IMR-90 (cell line): ENCODE data around the gene SPEG. TPM values are rescaled to one million over a fixed set of nuclear protein-coding genes. Genes with fewer than 3 reads are reported as not detected.

Experiments
- ATAC-seq: fragments of 200-7000 bp; cut with Tn5 transposase; 2 replicates; pipeline ENCODE4 v1.9.1; 2020; ENCODE audit warnings: low read depth, mild to moderate bottlenecking, moderate library complexity
- BruUV-seq: library from RNA; stranded (reverse); fragments of 400-500 nt; replicated peaks from 2 replicates; lab custom pipeline; 2021; lab: Mats Ljungman, UMichigan
- CTCF ChIA-PET: fragments of 300-600 bp; formaldehyde crosslinking; extraction: SDS; loops from one replicate; lab custom pipeline; 2021; ENCODE audit warnings: antibody characterized with exemption; lab: Yijun Ruan, JAX
- POLR2A ChIA-PET: fragments of 300-600 bp; sonication (Branson Sonifier 250); formaldehyde crosslinking; loops from one replicate; lab custom pipeline; 2022; ENCODE audit warnings: antibody characterized with exemption; ENCODE audit not compliant: unreplicated experiment; lab: Charles Lee
- DNase-seq: peaks from one replicate; pipeline ENCODE4 v3.0.0; 2013
- H2AFZ ChIP-seq: replicated peaks from 2 replicates; pipeline ENCODE3; 2013; ENCODE audit warnings: low read length, mild to moderate bottlenecking; ENCODE audit not compliant: poor library complexity
- H2AK5ac ChIP-seq: 2 replicates; pipeline ENCODE4 v1.6.1; 2013; ENCODE audit warnings: low read depth, low read length, inconsistent platforms
- H2AK9ac ChIP-seq: replicated peaks from 2 replicates; pipeline ENCODE3; 2013; ENCODE audit warnings: mild to moderate bottlenecking, low read depth, low read length, moderate library complexity; ENCODE audit not compliant: poor library complexity
- H2BK120ac ChIP-seq: 2 replicates; pipeline ENCODE4 v1.6.1; 2013; ENCODE audit warnings: low read depth, low read length, inconsistent platforms
- H2BK15ac ChIP-seq: 3 replicates; pipeline ENCODE4 v1.6.1; 2013; ENCODE audit warnings: low read depth, low read length, inconsistent platforms
- H2BK20ac ChIP-seq: 2 replicates; pipeline ENCODE4 v1.6.1; 2013; ENCODE audit warnings: low read depth, mild to moderate bottlenecking, inconsistent platforms, low read length, moderate library complexity
- H2BK5ac ChIP-seq: 2 replicates; pipeline ENCODE4 v1.6.1; 2013; ENCODE audit warnings: mild to moderate bottlenecking, low read depth, low read length, inconsistent platforms; ENCODE audit not compliant: poor library complexity, severe bottlenecking
- H3K14ac ChIP-seq: replicated peaks from 2 replicates; pipeline ENCODE4 v1.6.1; 2013; ENCODE audit warnings: low read depth, low read length, inconsistent platforms
- H3K18ac ChIP-seq: 2 replicates; pipeline ENCODE4 v1.6.1; 2013; ENCODE audit warnings: low read depth, low read length, control low read depth
- H3K23ac ChIP-seq: 2 replicates; pipeline ENCODE4 v1.6.1; 2013; ENCODE audit warnings: low read depth, low read length, inconsistent platforms
- H3K27ac ChIP-seq: 2 replicates; pipeline ENCODE4 v1.5.1; 2013; ENCODE audit warnings: mild to moderate bottlenecking, control low read depth, low read length; ENCODE audit not compliant: insufficient read depth
- H3K27me3 ChIP-seq: 2 replicates; pipeline ENCODE4 v1.6.1; 2013; ENCODE audit warnings: low read length; ENCODE audit not compliant: control insufficient read depth, insufficient read depth
- H3K36me3 ChIP-seq: 2 replicates; pipeline ENCODE4 v1.6.1; 2013; ENCODE audit warnings: low read length, mixed read lengths; ENCODE audit not compliant: control insufficient read depth, insufficient read depth
- H3K4ac ChIP-seq: 2 replicates; pipeline ENCODE4 v1.6.1; 2013; ENCODE audit warnings: low read depth, low read length, inconsistent platforms
- H3K4me1 ChIP-seq: 2 replicates; pipeline ENCODE4 v1.6.1; 2013; ENCODE audit warnings: low read length, mixed read lengths; ENCODE audit not compliant: control insufficient read depth, insufficient read depth
- H3K4me2 ChIP-seq: 2 replicates; pipeline ENCODE4 v1.6.1; 2013; ENCODE audit warnings: low read depth, mild to moderate bottlenecking, control low read depth, low read length, moderate library complexity
- H3K4me3 ChIP-seq: 2 replicates; pipeline ENCODE4 v1.5.1; 2013; ENCODE audit warnings: low read depth, mild to moderate bottlenecking, control low read depth, low read length, moderate library complexity; ENCODE audit not compliant: insufficient read depth
- H3K56ac ChIP-seq: 2 replicates; pipeline ENCODE4 v1.6.1; 2013; ENCODE audit warnings: low read length, inconsistent platforms; ENCODE audit not compliant: insufficient read depth; ENCODE audit errors: extremely low read depth
- H3K79me1 ChIP-seq, 2 experiments: 2 replicates each; pipeline ENCODE4 v1.6.1; 2013; ENCODE audit warnings: low read length in 2 of 2, inconsistent platforms in 1 of 2, low read depth in 1 of 2
- H3K9ac ChIP-seq: 2 replicates; pipeline ENCODE4 v1.6.1; 2013; ENCODE audit warnings: low read depth, low read length, control low read depth
- H3K9me1 ChIP-seq: 2 replicates; pipeline ENCODE4 v1.6.1; 2013; ENCODE audit warnings: low read length, inconsistent platforms; ENCODE audit not compliant: insufficient read depth
- H3K9me3 ChIP-seq: 2 replicates; pipeline ENCODE4 v1.6.1; 2013; ENCODE audit warnings: low read length; ENCODE audit not compliant: control insufficient read depth, insufficient read depth
- H4K20me1 ChIP-seq: 2 replicates; pipeline ENCODE4 v1.6.1; 2013; ENCODE audit warnings: low read length, inconsistent platforms; ENCODE audit not compliant: insufficient read depth
- H4K5ac ChIP-seq: 2 replicates; pipeline ENCODE4 v1.6.1; 2013; ENCODE audit warnings: mild to moderate bottlenecking, low read depth, low read length, control low read depth
- H4K8ac ChIP-seq, 2 experiments: 2 replicates each; pipeline ENCODE4 v1.6.1; 2013; ENCODE audit warnings: low read depth in 2 of 2, low read length in 2 of 2, control low read depth in 1 of 2, inconsistent platforms in 1 of 2
- H4K91ac ChIP-seq: 2 replicates; pipeline ENCODE4 v1.6.1; 2013; ENCODE audit warnings: low read depth, low read length, inconsistent platforms; ENCODE audit not compliant: insufficient read depth
- CEBPB ChIP-seq: IDR thresholded peaks from 2 replicates; pipeline ENCODE4 v1.6.1; 2012; ENCODE audit warnings: low read depth, low read length, improper control_type of control experiment
- NFE2L2 ChIP-seq: fragments of 150-350 bp; IDR thresholded peaks from 2 replicates; pipeline ENCODE4 v1.6.1; 2016; ENCODE audit warnings: low read depth, mild to moderate bottlenecking, low read length
- POLR2A ChIP-seq: IDR thresholded peaks from 2 replicates; pipeline ENCODE4 v1.6.1; 2012; ENCODE audit warnings: mild to moderate bottlenecking, low read depth, low read length
- RAD21 ChIP-seq: IDR thresholded peaks from 2 replicates; pipeline ENCODE4 v1.6.1; 2012; ENCODE audit warnings: low read length, improper control_type of control experiment
- SMC3 ChIP-seq: fragments of 150-350 bp; IDR thresholded peaks from 2 replicates; pipeline ENCODE4 v1.6.1; 2016; ENCODE audit warnings: low read depth, mild to moderate bottlenecking, antibody characterized with exemption, low read length, moderate library complexity
- WGBS, 2 experiments: methylation state at CpG; one replicate each; pipeline versions ENCODE4 v1.1.5 to v1.1.7; 2013; ENCODE audit warnings: missing lambda C conversion rate in 2 of 2; ENCODE audit not compliant: insufficient read length in 1 of 2; ENCODE audit errors: extremely low coverage in 2 of 2; 5-methylcytosine and 5-hydroxymethylcytosine counted together
- dilution Hi-C: fragments of 300-500 bp; cut with HindIII; formaldehyde crosslinking; loops from one replicate; pipeline ENCODE4 v1.14.3; 2018; ENCODE audit warnings: low sequenced_read_pairs; ENCODE audit not compliant: unreplicated experiment
- in situ Hi-C: fragments of 300-500 bp; cut with MboI; formaldehyde crosslinking; loops from 3 replicates; pipeline ENCODE4 v1.14.3; 2019; ENCODE audit warnings: low sequenced_read_pairs, inconsistent platforms, mixed read lengths
- intact Hi-C: fragments of 100-400 bp; cut with micrococcal nuclease; formaldehyde crosslinking; loops from 2 replicates; pipeline ENCODE4 v1.10.0; 2022
- polyA plus RNA-seq, 3 experiments: library from polyadenylated mRNA; depleted of rRNA; stranded (reverse); fragments of >200 nt; gene quantifications; 2 replicates each; pipeline ENCODE4 v1.2.3, GENCODE V29; 2012; ENCODE audit warnings: low replicate concordance in 1 of 3
- total RNA-seq: library from RNA; depleted of rRNA; stranded (reverse); fragments of >200 nt; gene quantifications from 2 replicates; pipeline ENCODE4 v1.2.3, GENCODE V29; 2012
- TF ChIP-seq, protein P1 (sequence below): conservative IDR thresholded peaks from 2 replicates; pipeline ENCODE4 v1.5.1; 2012; ENCODE audit warnings: mild to moderate bottlenecking, low read depth, low read length, improper control_type of control experiment
- TF ChIP-seq, protein P2 (sequence below): fragments of 150-350 bp; IDR thresholded peaks from 2 replicates; pipeline ENCODE4 v1.6.1; 2016; ENCODE audit warnings: low read depth, mild to moderate bottlenecking, low read length, moderate library complexity, borderline replicate concordance

Gene SPEG
- total and polyA plus RNA-seq, 2 of the 4 experiments (the other 2 are of a cell fraction) = 6.8 to 81.6 TPM

DNA sequence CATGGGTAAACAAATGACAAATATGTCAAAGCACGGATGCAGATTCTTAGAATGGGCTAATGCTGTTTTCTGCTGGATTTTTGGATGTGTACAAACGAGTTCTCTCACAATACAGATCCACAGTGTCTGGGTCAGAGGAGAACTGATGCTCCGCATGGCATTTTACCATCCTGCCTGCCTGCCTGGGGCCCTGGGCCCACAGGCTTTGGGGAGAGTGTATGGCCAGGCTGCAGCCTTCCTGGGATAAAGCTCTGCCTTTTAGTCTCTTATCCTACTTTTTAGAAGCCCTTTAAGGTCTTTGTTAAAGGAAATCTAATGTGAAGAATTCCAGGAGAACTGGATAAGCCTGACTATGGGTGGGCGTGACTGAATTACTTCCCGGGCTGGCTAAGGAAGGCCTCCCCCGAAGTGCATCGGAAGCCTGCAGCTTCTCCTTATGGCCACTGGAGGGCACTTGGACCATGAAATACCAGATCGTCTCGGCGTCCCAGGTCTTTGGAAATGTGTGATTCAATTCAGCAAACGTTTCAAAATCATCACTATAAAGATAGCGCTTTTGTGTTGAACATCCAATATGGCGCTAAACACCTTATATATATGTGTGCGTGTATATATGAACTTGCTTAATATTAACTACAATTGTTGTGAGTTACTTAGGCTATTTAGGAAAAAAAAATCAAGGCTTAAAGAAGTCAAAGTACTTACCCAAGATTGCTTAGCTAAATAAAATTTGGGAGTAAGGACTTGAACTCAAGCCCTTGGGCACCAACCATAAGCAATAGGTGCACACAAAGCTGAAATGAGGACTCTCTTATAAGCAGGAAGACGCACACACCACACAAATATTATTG lies 31.8 kb upstream of the SPEG start:
- H2AK9ac ChIP-seq = no peak overlapping the region
- TF ChIP-seq, protein P1, sequence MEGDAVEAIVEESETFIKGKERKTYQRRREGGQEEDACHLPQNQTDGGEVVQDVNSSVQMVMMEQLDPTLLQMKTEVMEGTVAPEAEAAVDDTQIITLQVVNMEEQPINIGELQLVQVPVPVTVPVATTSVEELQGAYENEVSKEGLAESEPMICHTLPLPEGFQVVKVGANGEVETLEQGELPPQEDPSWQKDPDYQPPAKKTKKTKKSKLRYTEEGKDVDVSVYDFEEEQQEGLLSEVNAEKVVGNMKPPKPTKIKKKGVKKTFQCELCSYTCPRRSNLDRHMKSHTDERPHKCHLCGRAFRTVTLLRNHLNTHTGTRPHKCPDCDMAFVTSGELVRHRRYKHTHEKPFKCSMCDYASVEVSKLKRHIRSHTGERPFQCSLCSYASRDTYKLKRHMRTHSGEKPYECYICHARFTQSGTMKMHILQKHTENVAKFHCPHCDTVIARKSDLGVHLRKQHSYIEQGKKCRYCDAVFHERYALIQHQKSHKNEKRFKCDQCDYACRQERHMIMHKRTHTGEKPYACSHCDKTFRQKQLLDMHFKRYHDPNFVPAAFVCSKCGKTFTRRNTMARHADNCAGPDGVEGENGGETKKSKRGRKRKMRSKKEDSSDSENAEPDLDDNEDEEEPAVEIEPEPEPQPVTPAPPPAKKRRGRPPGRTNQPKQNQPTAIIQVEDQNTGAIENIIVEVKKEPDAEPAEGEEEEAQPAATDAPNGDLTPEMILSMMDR = peak; percentile 98
- TF ChIP-seq, protein P2, sequence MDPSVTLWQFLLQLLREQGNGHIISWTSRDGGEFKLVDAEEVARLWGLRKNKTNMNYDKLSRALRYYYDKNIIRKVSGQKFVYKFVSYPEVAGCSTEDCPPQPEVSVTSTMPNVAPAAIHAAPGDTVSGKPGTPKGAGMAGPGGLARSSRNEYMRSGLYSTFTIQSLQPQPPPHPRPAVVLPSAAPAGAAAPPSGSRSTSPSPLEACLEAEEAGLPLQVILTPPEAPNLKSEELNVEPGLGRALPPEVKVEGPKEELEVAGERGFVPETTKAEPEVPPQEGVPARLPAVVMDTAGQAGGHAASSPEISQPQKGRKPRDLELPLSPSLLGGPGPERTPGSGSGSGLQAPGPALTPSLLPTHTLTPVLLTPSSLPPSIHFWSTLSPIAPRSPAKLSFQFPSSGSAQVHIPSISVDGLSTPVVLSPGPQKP = no peak
- TF ChIP-seq SMC3 (peak; percentile 98), NFE2L2 (no peak), CEBPB (peak; percentile 46; the same call in 1 of the 2 replicates), POLR2A (0 out of 2 replicates have a peak, but pooled peaks have one; percentile 33), RAD21 (peak; percentile 98)
- no peak overlapping the region for H2BK20ac ChIP-seq
- H2BK120ac ChIP-seq = no peak overlapping the region
- no peak overlapping the region for H3K18ac ChIP-seq
- H3K4me3 ChIP-seq = no peak overlapping the region
- no peak overlapping the region for H4K8ac ChIP-seq
- 0% methylated on average over 4 of the region's 15 CpGs; no CpG with 5 or more reads in 1 of the 2 experiments for WGBS, 2 experiments
- ATAC-seq (peak; percentile 78), DNase-seq (peak; percentile 88)
- H3K79me1 ChIP-seq = no peaks in the 10 kb centered on the region
- H2BK15ac ChIP-seq = no peak overlapping the region
- no peak overlapping the region for H4K91ac ChIP-seq
- no peaks in the 10 kb centered on the region for H4K20me1 ChIP-seq
- POLR2A ChIA-PET = no interaction called here
- H3K4me1 ChIP-seq = peaks cover 20% of the 10 kb centered on the region
- H2AK5ac ChIP-seq = no peak overlapping the region
- no peak overlapping the region; the same call in 1 of the 2 replicates for H3K4ac ChIP-seq
- in situ Hi-C loops (loop anchor here (5.0 kb wide), 1 partner anchor 129 kb away; no protein-coding TSS in a partner anchor), dilution Hi-C loops (no loop called here), intact Hi-C loops (loop anchor here (1.0 to 2.0 kb wide), 6 partner anchors 31 to 239 kb away; partner anchors contain the start of gene SPEG)
- no peak overlapping the region for H2BK5ac ChIP-seq
- H2AFZ ChIP-seq = peak overlapping the region; percentile 17
- no peak overlapping the region for H3K14ac ChIP-seq
- CTCF ChIA-PET = interaction anchor here (0.6 to 4.0 kb wide), 18 partner anchors 10 to 281 kb away, joined by 3 to 36 read pairs (median 5); partner anchors contain the start of genes ASIC4 and DNPEP
- no peak overlapping the region for H3K9ac ChIP-seq
- H3K4me2 ChIP-seq = no peak overlapping the region
- no peak overlapping the region for H3K56ac ChIP-seq
- H3K9me3 ChIP-seq = no peaks in the 10 kb centered on the region
- peaks cover 14% of the 10 kb centered on the region for H3K9me1 ChIP-seq
- no peaks in the 10 kb centered on the region; the same call in 1 of the 2 replicates for H3K27me3 ChIP-seq
- no peaks in the 10 kb centered on the region for H3K36me3 ChIP-seq
- BruUV-seq = no TSS peak
- H3K23ac ChIP-seq = no peak overlapping the region
- no peak overlapping the region for H3K27ac ChIP-seq
- H4K5ac ChIP-seq = no peak overlapping the region
